Heart left ventricle (tissue), 13 donors: Measurements from ENCODE around the gene PRR35.

Experiments used
- CTCF ChIP-seq, 12 donors: fragments of 200-600 bp; sonication (generic) in 4 of 12; IDR thresholded peaks; one replicate each; pipeline versions ENCODE4 v1.5.0 to v1.8.0; 2018 to 2022; ENCODE audit warnings: antibody characterized with exemption in 12 of 12, mild to moderate bottlenecking in 5 of 12
- POLR2A ChIP-seq, 2 donors: fragments of 450-650 bp; IDR thresholded peaks; one replicate each; pipeline ENCODE4 v1.6.1; 2017; ENCODE audit warnings: antibody characterized with exemption in 2 of 2, mild to moderate bottlenecking in 2 of 2, moderate library complexity in 2 of 2
- donor health status: ischemic (EF 13 %, LVEDD 7.1; RV severe dilation, severe dysfunction).
- donor health status: DM: no; HTN: yes; CAD: no.
- donor health status: DM: no; HTN: no; CAD: no.
- donor health status: ischemic (EF 25% LVEDD 6.9; RV normal size, moderate dysfunction).
- donor health status: ischemic (EF 25% LVEDD 5.7; RV mildly dilated, moderate dysfunction).
- donor health status: ischemic (EF 35%, LVEDD 5.7; RV mildly dilated, moderate dysfunction).
- donor health status: nonischemic (EF 11% LVEDD 7.7; RV severe dilation, severe dysfunction).
- donor health status: DM: yes; HTN: yes; CAD: no.
- donor health status: PGD.
- donor health status: ischemic (EF 29% LVEDD 5.4; RV normal size, mild dysfunction).
- donor health status: nonischemic (EF 23%, LVEDD 6.1; RV moderate dilation, normal function).

- no peak for TF ChIP-seq CTCF (IDR thresholded peaks at IDR 0.05)
- TF ChIP-seq POLR2A (IDR thresholded peaks at IDR 0.05), result no peak
These were observed 28.6 kb upstream of the PRR35 start for GRCh38 chr16:531494-532125.
